ENCODE measurements around the gene TBX21.

The TBX21 gene

DNA sequence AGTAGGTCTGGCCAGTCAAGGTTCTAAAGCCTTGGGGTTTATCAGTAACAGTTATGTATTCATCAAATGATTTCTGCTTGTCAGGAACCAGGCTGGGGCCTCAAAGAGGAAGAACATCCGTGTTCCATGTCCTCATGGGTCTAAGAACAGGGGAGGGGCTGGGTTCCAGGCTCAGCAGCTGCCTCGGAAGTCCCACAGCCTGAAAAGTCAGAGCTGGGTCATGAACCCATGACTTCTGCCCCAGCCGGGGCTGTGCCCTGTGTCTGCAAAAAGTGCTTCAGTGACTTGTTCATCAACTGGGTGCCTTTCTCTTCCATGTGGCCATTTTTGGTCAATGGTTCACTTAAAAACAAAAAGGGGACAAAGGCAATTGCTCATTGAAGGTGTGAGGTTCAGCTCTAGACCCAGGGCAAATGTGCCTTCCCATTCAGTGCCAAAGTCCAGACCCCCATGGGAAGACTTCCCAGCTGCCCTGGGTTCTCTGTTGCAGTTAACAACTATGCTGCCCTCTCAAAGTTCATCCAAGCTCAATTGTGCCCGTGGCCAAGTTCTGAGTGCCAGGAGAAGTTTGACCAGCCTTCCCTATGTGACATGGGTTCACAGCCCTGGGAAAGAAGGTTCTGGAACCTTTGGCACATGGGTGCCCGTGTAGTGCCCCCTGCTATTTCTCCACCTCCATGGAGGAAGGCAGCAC lies 20.6 kb upstream of the TBX21 start:
- in situ Hi-C loops (cut with MboI; ENCODE audit: low sequenced_read_pairs), result no loop called here

DNA sequence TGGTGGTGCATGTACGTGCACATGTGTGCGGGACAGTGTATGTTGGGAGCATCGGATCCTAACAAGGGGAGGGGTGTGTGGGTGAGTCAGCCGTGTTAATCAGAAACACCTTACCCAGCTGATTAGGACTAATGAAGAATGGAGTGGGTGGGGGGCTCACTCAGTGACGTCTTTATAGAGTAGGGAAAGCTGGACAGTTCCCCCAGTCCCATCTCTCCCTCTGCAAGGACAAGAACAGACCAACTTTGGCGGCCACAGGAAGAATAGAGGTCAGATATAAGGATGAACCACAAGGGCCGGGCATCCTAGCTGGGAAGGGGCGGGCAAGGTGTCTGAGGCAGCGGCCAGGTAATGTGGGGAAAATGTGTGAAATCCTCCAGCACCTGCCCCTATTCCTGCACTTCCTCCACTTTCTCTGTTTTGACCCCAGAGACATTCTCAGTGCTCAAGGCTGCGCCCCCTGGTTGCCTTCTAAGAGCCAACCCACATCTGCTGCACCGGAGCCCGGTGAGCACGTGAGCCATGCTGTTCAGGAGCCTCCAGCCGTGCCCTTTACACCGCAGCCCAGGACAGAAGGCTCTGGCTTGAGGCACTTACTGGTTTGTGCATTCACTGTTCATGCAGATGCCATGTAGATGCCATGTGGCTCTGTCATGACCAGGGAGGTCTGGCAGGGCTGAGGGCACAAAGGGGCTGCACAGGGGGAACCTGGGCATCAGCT lies 18.9 kb upstream of the TBX21 start:
- in situ Hi-C loops (cut with MboI; ENCODE audit: low sequenced_read_pairs), result no loop called here

DNA sequence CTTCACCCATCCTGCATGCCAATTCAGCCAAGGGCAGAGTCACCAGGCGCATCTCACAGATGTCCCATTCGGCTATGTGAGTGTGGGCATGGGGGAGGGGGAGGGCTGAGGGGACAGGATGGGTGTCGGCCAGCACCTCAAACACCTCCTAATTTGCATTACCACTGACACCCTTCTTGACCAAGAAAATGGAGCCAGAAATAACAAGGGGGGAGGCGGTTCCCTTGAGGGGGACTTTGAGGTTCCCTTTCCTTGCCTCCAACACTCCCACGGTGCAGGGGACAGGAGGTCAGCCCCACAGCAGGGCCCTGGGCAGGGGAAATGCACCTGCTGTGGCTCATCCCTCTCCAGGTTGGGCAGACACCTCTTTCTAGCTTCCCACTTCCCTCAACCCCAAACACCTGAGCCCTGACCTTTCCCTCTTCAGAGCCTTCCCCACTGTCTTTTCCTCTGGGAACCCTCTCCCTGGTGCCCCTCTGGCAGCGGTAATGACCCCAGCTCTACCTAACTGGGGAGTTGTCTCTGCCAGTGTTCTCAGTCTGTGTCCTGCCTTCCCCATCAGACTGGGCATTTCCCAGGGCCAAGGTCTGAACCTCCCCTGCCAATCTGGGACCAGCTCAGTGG lies 18.2 kb upstream of the TBX21 start:
- in situ Hi-C loops (cut with MboI; ENCODE audit: low sequenced_read_pairs), result no loop called here

DNA sequence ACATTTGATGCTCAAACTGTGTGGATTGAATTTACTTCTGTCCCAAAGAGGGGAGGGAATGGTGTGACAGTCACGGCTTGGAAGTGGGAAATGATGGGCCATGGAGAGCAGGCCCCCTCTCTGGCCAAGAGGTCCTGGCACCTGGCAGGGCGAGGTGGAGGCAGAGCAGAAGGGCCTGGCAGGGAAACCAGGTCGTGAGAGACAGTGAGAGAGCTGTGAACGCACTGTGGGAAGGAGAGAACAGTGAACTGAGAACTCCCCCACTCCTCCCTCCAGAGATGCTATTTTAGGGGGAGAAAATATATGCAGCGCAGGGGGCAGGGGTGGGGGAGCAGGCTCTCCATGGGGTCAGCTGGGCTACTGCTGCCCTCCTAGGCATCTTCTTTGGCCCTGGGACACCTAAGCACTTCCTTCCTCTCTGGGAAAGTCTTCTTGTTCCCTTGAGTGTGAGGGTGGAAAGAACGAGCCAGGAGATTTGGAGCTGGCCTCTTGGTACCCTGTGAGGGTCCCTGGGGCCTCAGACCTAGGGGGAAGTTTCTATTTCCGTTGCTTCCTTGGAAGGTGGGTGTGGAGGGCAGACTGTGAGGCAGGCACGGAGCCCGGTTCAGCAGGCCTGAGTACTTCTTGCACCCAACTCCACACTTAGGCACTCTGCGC lies 17.2 kb upstream of the TBX21 start:
- in situ Hi-C loops (cut with MboI; ENCODE audit: low sequenced_read_pairs), result no loop called here

DNA sequence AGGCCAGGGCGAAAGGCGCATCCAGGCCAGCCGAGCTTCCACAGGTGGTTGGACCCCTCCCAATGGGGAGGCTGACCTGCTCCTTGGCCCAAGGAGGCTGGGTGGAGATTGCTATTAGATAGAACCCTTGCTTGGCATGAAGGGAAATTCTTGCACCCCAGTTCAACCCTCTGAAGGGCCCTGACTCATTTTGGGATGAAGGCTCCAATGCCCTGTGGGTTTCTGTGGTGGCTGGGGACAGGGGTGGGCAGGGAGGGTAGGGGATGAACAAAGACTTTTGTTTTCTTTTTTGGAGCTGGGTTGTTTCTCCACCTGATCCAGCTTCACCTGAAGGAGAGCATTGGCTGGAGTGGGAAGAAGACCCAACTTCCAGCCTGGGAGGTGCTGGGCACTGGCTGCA lies 16.7 kb upstream of the TBX21 start:
- in situ Hi-C loops (cut with MboI; ENCODE audit: low sequenced_read_pairs), result no loop called here

DNA sequence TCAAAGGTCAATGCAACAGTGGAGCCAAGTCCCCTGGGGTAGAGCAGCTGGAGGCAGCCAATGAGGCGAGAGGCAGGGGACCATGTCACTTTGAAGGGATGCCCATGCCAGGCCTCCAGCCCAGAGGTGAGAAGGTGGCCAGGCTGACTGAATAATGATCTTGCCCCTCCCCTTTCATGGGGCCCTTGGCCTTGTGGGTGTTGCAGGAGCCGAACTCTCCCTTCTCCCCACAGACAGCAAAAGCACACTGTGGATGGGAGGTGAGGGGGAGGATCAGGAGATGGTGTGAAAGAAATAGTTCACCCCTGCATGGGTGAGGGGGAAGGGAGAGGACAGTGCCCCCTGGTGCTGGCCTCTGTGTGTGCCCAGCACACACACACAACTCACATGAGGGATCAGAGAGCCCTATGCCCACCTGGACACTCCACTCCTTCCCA lies 15.8 kb upstream of the TBX21 start:
- in situ Hi-C loops (cut with MboI; ENCODE audit: low sequenced_read_pairs), result no loop called here

DNA sequence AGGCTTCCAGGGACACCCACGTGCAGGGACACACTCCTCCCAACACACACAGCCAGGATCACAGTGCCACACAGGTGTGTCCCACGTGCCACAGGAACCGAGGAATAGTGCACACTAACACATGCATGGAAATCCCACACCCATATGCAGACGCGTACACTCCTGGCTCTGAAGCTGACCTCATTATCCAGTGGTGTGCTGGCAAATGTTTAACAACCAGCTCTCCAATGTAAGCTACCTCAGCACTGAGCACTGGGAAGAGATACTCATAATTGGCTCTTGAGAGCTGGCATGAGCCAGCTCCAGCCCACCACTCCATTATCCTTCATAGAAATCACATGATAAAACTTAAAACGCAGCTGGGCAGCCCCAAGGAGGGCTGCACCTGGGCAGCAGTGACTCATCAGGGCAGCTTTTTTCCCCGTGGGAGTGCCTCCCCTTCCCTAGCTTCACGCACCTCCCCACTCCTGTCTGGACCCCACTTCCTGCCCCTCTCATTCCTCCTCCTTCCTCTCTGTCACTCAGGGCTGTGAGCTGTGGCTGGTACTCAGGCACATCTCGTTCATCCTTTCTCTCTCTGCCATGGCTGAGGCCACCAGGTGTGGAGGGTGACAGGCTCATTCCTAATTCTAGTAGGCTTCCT lies 14.9 kb upstream of the TBX21 start:
- in situ Hi-C loops (cut with MboI; ENCODE audit: low sequenced_read_pairs), result no loop called here

DNA sequence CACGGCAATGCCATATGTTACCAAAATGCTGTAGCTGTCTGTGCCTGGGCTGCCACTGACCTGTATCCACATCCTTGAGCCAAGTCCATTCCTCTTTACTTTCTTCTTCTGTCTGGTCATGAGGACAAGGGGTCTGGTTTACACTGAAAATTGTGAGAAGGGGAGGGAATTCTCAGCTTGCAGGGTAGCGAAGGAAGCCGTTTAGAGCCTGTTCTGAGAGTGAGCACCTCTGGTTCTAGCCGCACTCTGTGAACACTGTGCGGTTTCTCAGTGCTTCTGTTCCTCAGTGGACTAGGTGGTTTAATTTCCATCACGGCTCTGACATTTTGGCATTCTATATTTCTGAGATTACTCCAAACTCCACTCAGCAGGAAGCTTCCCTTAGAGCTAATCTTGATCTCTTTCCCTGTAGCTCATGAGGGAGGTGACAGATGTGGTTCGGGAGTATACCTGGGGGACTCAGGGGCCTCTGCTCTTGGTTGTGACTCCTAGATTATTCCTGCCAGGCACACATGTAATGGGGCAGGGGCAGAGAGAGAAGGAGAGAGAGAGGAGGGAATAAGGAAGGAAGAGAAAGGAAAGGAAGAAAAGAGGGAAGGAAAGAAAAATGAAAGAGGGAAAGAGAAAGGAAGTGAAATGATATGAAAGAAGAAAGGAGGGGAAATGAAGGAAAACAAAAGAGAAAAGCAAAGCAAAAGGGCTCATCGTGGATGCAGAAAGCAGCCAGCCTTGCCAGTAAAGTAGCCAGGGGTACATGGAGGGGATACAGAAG lies 14.2 kb upstream of the TBX21 start:
- in situ Hi-C loops (cut with MboI; ENCODE audit: low sequenced_read_pairs), result no loop called here

DNA sequence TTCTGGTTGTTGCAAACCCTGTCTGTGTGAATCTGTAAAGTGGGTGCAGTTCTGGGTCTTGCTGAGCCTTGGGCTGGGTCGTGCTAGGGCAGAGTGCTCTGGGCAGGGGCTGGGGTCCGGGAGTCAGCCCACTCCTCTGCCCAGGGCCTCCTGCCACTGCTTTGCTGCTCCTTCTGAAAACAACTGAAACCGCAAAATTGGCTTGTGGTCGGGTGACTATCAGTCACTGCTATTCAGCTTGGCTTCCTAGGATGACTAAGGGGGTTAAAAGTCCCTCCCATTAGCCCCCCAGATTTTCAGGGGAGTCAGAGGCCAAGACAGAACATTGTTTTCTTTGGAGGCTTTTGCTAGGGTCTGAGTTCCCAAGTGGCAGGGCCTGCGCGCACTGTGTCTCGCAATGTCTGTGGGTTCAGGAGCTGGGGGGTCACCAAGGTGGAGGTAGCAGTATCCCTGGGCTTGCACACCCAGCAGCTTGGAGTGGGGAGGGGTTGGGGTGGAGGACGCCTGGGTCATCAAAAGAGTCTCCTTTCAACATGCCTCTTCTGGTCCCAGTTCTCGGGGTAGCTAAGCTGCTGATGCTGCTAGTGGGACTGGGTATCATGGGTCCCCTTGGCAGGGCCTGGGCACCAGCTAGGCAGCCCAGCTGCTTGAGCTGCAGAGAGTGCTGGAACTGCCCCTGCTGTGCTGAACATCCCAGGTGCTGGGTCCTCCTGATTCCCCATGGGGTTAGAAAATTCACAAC lies 13.5 kb upstream of the TBX21 start:
- in situ Hi-C loops (cut with MboI; ENCODE audit: low sequenced_read_pairs), result no loop called here

DNA sequence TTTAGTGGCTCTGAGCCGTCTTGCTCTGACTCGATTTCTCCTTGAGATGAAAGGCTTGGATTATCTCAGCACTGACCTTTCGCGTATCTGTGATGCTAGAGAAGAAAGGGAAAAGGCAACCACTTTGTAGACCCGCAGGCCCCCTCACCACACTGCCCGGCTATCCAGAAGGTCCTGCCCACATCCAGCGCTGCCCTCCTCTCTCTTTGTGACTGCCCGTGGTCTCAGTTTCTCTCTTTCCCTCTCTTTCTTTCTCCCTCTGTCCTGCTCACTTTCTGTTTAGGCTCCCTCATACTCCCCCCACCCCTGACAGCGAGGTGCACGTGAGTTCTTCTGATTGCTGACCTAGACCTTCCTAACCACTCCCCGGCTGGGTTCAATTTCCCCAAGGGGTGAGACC lies 12.8 kb upstream of the TBX21 start:
- in situ Hi-C loops (cut with MboI; ENCODE audit: low sequenced_read_pairs), result no loop called here

DNA sequence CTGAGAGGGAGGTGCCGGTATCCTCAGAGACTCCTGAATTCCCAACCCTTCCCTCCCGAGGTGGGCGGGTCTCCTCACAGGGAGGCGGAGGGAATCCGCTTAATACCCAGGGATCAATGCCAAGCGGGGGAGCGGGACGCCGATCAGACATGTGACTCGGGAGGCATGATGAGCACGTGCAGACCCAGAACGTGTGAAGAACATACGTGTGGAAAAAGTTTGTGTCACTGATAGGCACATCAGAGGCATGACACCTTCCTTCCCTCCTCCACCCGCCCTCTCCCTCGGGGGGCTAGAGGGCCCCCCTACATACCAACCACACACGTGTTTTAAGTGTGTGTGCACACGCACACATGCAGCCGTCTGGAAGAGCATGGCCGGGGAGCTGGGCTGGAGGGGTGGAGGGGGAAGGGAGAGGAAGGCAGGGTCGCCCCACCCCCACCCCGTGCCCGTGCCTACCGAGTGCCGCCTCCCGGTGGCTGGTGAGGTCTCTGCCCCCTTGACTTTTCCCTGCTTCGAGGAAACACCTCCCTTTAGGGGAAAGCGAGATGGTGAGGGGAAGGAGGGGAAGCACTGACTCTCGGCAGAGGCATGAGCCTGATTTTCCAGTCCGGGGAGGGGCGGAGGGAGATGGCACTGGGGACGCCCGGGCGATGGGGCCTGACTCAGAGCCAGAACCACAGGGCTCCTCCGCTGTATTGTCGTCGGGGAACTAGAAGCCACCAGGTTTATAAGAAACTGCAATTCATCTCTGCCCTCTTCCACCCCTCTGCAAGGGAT lies 12.1 kb upstream of the TBX21 start:
- in situ Hi-C loops (cut with MboI; ENCODE audit: low sequenced_read_pairs), result no loop called here

DNA sequence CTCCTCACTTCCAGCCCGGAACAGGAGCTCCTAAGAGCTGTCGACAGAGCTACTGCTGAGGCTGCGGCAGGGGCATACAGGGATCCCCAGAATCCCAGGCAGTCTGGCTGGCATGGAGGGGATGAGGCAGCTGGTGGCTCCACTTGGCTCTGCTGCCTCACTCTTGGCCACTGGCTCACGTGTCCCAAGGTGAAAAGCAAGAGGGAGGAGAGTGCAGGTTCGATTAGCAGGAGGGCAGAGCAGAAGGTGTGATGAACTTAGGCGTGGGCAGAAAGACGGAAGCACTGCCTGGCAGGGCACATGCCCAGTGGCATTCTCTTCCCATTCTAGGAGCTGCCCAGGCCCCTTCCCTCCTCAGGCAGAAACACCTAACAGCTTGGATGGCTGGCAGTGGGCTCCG lies 11.3 kb upstream of the TBX21 start:
- in situ Hi-C loops (cut with MboI; ENCODE audit: low sequenced_read_pairs), result no loop called here

DNA sequence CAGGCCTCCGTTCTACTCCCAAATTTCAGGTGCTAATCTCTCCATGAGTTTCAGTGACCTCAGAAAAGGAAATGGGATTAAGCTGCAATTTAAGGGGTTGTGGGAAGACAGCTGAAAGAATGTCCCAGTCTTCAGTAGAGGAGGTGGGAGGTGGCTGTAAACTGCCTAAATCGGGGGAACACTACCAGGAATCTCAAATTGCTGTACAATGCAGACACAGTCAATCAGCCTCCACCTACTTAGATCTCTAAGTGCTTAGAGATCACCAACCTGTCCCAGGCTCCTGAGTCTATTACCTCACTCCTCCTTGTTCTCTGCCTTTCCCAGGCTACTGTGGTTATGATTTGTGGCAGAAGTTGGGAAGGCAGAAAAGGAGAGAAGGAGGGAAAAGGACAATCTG lies 8.3 kb upstream of the TBX21 start:
- in situ Hi-C loops (cut with MboI; ENCODE audit: low sequenced_read_pairs), result no loop called here

DNA sequence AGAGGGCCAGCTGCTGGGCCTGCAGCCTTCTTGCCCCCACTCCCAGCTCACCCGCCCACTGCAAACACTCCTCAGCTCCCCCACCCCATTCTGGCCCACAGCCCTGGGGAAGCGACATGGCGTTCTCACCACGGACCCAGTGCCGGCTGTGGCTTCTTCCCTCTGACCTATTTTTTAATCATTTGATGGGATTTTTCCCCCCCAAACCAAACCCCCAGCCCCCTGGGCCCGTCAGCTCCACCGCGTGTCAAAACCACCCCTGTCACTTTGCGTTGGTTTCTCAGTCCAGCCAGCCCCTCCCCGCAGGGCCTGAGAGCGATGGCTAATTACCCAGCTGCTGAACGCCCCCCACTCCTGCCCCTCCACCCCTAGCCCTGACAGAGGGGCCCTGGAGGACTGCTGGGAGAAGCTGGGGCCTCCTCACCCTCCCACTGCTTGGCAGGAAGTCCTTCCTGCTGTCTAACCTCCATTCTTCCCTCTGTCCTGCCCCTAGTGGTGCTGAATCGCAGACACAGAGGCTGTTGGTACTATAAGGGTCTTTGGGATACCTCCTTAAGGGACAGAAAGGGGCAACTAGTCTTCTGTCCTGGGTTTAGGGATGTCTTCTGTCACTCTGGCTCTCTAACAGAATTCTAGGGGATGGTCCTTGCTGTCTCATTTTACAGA lies 7.5 kb upstream of the TBX21 start:
- in situ Hi-C loops (cut with MboI; ENCODE audit: low sequenced_read_pairs), result no loop called here

DNA sequence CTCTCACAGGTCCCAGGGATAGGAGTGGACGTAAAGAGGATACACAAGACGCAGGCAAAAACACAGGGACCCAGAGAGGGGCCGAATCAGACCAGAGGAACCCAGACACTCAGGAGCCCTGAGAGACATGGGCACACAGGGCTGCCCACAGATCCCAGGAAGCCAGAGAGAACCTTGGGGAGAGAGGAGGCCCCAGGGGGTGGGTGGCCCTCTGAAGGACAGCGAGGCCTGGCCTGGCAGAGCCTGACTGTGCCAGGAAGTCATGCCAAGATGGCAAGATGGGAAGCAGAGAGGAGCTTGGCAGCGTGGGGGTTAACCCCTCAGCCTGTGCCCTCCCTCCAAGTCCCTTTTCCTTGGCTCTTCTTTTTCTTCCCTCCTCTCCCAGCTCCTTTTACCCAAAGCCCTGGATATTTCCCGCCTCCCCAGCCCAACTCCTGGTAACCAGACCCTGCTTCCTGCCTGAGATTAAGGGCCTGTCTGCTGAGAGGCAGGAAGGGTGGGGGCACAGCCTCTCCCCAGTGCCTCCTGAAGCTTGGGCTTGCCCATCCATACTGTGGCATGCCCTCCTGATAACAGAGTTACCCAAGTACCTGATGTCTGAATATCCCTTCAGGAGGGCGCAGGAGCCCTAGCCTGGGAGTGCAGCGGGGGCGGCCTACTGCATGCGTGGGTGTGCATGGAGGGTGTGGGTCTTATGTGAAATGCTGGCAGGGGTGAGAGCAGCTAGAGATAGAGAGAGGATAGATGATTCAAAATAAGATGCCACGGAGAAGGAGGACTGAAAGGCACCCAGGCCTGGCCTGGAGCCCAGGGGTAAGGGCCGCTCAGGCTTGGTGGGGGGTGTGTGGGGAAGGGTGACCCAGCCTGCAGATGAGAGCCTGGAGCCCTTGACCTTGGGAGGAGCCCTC lies 6.0 kb upstream of the TBX21 start:
- in situ Hi-C loops (cut with MboI; ENCODE audit: low sequenced_read_pairs), result no loop called here

DNA sequence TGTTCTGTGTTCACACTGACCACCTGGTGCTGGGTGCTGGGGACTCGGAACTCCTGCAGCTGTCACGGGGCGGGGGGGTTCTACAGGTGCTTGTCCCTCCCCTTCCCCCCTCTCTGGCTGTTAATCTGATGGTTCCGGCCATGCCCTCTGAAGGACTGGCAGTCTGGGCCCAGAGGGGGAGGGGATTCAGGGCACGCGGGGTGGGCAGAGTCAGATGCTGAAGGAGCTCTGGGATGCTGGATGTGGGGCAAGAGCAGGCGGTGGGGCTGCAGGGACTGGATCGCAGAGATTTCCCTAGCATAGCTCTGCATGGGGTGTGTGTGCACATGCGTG lies 5.4 kb upstream of the TBX21 start:
- in situ Hi-C loops (cut with MboI; ENCODE audit: low sequenced_read_pairs), result no loop called here

DNA sequence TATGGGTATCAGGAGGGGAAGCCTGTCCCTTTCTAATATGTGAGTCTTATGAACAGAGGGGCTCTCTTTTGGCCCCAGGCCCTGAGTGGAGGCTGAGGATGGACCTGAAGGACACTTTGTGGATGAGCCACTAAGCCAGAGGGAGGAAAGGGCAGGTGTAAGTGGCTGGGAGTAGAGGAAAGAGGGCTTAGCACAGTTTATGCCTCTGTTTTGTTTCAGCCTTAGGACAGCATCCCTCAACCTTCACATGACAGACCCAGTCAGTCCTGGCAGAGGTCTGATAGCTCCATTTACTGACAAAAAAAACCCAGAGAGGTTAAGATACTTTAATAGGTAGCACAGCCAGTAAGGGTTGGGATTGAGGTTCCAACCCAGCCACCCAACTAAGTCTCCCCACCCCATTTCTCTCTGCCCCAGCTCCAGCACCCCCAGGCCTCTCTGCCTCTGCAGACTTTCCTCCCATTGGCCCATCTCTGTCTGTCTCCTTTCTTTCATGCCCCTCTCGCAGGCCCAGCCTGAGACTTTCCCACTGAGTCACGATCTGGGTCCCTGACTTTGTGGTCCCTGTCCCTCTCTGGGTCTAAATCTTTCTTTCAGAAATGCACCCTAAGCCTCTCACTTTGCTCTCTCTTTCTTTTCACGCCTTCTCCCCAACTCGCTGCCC lies 4.7 kb upstream of the TBX21 start:
- in situ Hi-C loops (cut with MboI; ENCODE audit: low sequenced_read_pairs), result no loop called here

All from HL-60/S4 (cell line).